Measurements from ENCODE around the gene GINS3.

GINS3 gene

DNA sequence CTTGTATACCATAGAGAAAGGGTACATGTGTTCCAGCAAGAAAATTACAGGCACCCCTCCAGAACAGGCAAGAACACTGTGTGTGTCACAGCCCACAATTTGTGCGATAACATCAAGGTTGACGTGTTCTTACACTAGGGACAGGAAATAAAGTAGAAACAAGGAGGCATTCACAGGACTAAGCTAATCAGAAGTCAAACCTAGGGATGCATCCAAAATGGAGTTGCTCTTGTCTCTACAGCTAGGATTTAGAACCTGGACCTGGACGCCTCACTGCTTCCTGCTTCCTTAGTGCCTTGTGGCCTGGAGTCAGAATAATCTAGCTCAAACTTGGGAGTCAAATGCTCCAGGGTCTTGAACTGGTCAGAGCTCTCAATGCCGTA lies 41.3 kb downstream of the GINS3 start:
- FAIRE-seq (no peak), DNase-seq (ENCODE audit: insufficient read length) (no peak)
- TF ChIP-seq TAF1 (IDR thresholded peaks at IDR 0.05; ENCODE audit: borderline replicate concordance, low read depth, low read length) (no peak), POLR2A (IDR thresholded peaks at IDR 0.05; ENCODE audit: low read depth, low read length) (no peak), POLR2AphosphoS5 (IDR thresholded peaks at IDR 0.05; ENCODE audit: low read depth, low read length) (no peak)

DNA sequence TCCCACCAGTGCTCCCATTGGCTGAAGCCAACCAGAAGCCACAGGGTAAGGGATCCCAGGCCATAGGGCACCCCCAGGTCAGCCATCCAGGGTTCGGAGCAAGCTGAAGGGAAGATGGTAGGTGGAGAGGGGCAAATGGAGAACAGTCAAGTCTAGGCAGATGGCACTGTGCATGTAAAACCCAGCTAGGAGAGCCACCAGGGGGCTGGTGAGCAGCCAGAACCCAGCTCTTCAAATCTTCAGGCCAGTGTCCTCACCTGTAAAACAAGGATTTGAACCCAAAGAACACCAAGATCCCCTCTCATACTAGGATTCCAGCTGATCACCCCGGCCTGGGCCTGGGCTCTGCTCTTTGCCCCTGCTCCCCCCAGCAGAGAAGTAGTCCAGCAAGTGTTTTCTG lies 43.5 kb downstream of the GINS3 start:
- FAIRE-seq = no peak

GRCh38 chr16:58440131-58440530 lies 47.9 kb downstream of the GINS3 start:
- no peak for FAIRE-seq
- TF ChIP-seq POLR2AphosphoS5 (IDR thresholded peaks at IDR 0.05; ENCODE audit: low read depth, low read length) (no peak), POLR2A (IDR thresholded peaks at IDR 0.05; ENCODE audit: low read depth, low read length) (no peak), TAF1 (IDR thresholded peaks at IDR 0.05; ENCODE audit: borderline replicate concordance, low read depth, low read length) (no peak)

More for the DNA sequence above, 43.5 kb downstream of the GINS3 start:
- DNase-seq (ENCODE audit: insufficient read length) = no peak
- no peak for TF ChIP-seq POLR2AphosphoS5 (IDR thresholded peaks at IDR 0.05; ENCODE audit: low read depth, low read length)
- TF ChIP-seq TAF1 (IDR thresholded peaks at IDR 0.05; ENCODE audit: borderline replicate concordance, low read depth, low read length) = no peak
- no peak for TF ChIP-seq POLR2A (IDR thresholded peaks at IDR 0.05; ENCODE audit: low read depth, low read length)

DNA sequence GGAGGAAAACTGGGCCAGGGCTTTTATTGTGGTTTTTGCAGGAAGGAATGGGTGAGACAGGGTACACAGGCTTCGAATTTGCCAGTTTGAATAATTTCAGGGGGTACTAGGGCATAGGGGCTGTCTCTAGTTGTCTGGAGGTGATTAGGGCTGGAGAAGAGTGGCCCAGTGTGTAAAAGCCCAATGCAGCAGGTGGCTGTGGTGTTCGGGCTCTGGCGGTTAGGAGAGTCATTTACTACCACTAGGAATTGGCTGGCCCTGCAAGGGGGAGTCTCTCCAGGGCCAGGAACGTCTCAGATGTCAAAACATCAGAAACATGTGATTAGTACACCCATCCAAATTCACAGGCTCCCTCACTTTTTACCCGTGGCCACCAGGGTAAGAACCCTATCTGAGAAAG lies 50.3 kb downstream of the GINS3 start:
- TF ChIP-seq POLR2A (IDR thresholded peaks at IDR 0.05; ENCODE audit: low read depth, low read length) (no peak), TAF1 (IDR thresholded peaks at IDR 0.05; ENCODE audit: borderline replicate concordance, low read depth, low read length) (no peak), POLR2AphosphoS5 (IDR thresholded peaks at IDR 0.05; ENCODE audit: low read depth, low read length) (no peak)
- no peak for DNase-seq (ENCODE audit: insufficient read length)
- no peak for FAIRE-seq

More at GRCh38 chr16:58440131-58440530, 47.9 kb downstream of the GINS3 start:
- DNase-seq (ENCODE audit: insufficient read length) = no peak

DNA sequence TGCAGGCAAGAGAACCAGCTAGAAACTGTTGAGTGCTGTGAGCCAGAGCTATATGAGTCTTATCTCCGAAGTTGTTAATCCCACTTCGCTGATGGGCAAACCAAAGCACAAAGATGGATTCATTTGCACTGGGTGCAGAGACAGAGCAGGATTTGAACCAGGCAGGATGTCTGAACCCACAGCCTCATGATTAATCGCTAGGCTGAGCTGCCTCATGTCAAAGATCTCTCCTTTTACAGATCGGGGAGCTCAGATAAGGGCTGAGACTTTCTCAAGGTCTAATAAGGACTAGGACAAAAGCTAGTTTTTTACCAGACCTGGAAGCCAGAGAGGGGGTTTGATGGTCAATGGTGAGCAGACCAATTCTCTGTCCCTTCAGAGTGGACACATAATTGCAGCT lies 51.5 kb downstream of the GINS3 start:
- TF ChIP-seq TAF1 (IDR thresholded peaks at IDR 0.05; ENCODE audit: borderline replicate concordance, low read depth, low read length) (no peak), POLR2A (IDR thresholded peaks at IDR 0.05; ENCODE audit: low read depth, low read length) (no peak), POLR2AphosphoS5 (IDR thresholded peaks at IDR 0.05; ENCODE audit: low read depth, low read length) (no peak)
- no peak for DNase-seq (ENCODE audit: insufficient read length)
- no peak for FAIRE-seq

- FAIRE-seq (no peak), DNase-seq (ENCODE audit: insufficient read length) (no peak)
- no peak for TF ChIP-seq POLR2AphosphoS5 (IDR thresholded peaks at IDR 0.05; ENCODE audit: low read depth, low read length)
- TF ChIP-seq POLR2A (IDR thresholded peaks at IDR 0.05; ENCODE audit: low read depth, low read length) = no peak
- no peak for TF ChIP-seq TAF1 (IDR thresholded peaks at IDR 0.05; ENCODE audit: borderline replicate concordance, low read depth, low read length)
Measured at GRCh38 chr16:58444265-58444664, 52.0 kb downstream of the GINS3 start.

DNA sequence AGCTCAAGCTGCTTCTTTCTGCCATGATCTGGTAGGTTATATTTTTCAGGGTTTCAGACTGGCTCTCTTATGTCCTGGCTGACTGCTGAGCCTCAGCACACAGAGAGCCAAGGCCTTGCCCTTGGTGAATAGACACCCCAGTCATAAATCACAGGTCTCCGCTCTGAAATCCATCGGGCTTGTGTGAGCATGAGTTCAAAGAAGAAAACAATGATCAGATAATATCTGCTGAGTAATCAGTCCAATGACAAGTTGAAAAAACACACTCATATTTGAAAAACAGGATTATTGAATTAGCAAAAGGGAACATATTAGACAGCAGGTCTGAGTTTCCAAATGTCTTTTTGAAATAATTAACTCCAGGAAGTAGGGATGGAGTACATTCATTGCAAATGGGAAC lies 56.6 kb downstream of the GINS3 start:
- no peak for TF ChIP-seq TAF1 (IDR thresholded peaks at IDR 0.05; ENCODE audit: borderline replicate concordance, low read depth, low read length)
- no peak for TF ChIP-seq POLR2A (IDR thresholded peaks at IDR 0.05; ENCODE audit: low read depth, low read length)
- TF ChIP-seq POLR2AphosphoS5 (IDR thresholded peaks at IDR 0.05; ENCODE audit: low read depth, low read length) = no peak
- FAIRE-seq = no peak
- DNase-seq (ENCODE audit: insufficient read length) = no peak

- no peak for FAIRE-seq
- TF ChIP-seq POLR2A (IDR thresholded peaks at IDR 0.05; ENCODE audit: low read depth, low read length) = no peak
- no peak for TF ChIP-seq TAF1 (IDR thresholded peaks at IDR 0.05; ENCODE audit: borderline replicate concordance, low read depth, low read length)
- no peak for TF ChIP-seq POLR2AphosphoS5 (IDR thresholded peaks at IDR 0.05; ENCODE audit: low read depth, low read length)
Measured at GRCh38 chr16:58449306-58449705, 57.0 kb downstream of the GINS3 start.

GRCh38 chr16:58449768-58450167 lies 57.5 kb downstream of the GINS3 start:
- TF ChIP-seq POLR2A (IDR thresholded peaks at IDR 0.05; ENCODE audit: low read depth, low read length) (no peak), POLR2AphosphoS5 (IDR thresholded peaks at IDR 0.05; ENCODE audit: low read depth, low read length) (no peak), TAF1 (IDR thresholded peaks at IDR 0.05; ENCODE audit: borderline replicate concordance, low read depth, low read length) (no peak)
- FAIRE-seq (no peak), DNase-seq (ENCODE audit: insufficient read length) (no peak)

More at GRCh38 chr16:58449306-58449705, 57.0 kb downstream of the GINS3 start:
- no peak for DNase-seq (ENCODE audit: insufficient read length)

GRCh38 chr16:58450590-58450989 lies 58.3 kb downstream of the GINS3 start:
- DNase-seq (ENCODE audit: insufficient read length) (no peak), FAIRE-seq (no peak)
- no peak for TF ChIP-seq POLR2AphosphoS5 (IDR thresholded peaks at IDR 0.05; ENCODE audit: low read depth, low read length)
- no peak for TF ChIP-seq POLR2A (IDR thresholded peaks at IDR 0.05; ENCODE audit: low read depth, low read length)
- TF ChIP-seq TAF1 (IDR thresholded peaks at IDR 0.05; ENCODE audit: borderline replicate concordance, low read depth, low read length) = no peak

DNA sequence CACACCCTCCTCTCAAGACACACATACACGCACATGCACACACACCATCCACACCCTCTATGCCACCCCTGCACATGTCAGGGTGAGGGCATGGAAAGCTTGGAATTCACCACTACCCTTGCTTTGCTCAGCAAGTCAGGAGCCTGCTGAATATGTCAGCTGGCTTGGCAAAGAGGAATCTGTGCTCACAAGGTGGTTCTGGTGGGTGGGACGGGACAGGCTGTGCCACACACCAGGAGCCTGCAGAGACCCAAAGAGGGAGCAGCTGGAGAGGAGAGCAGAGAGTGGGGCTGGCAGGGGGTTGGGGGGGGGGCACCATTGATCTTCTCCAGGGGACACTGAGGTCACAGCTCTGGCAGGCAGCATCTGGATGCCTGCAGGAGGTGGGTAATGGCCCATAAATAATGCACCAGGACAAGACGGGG lies 59.0 kb downstream of the GINS3 start:
- no peak for DNase-seq (ENCODE audit: insufficient read length)
- FAIRE-seq = no peak
- no peak for TF ChIP-seq POLR2A (IDR thresholded peaks at IDR 0.05; ENCODE audit: low read depth, low read length)
- TF ChIP-seq TAF1 (IDR thresholded peaks at IDR 0.05; ENCODE audit: borderline replicate concordance, low read depth, low read length) = no peak
- no peak for TF ChIP-seq POLR2AphosphoS5 (IDR thresholded peaks at IDR 0.05; ENCODE audit: low read depth, low read length)

DNA sequence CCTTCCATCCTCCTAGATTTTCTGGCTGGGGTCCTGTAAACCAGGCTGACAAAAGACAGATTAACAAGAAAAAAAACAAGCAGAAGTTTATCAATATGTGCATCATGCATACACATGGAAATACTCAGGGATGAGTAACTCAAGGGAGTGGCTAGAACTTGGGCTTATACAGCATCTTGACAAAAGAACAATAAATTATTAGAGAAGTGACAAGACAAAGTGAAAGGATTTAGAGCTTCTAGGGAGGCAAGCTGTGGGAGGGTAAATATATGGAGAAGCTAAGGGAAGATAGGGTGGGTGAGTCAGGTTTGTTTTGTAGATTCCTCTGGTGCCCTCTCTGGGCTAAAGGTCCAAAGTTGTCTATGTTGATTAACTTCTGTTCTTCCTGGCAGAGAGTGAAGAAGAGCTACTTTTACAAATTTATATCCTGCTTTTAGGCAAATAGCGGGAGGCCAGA lies 59.7 kb downstream of the GINS3 start:
- TF ChIP-seq POLR2AphosphoS5 (IDR thresholded peaks at IDR 0.05; ENCODE audit: low read depth, low read length) = no peak
- TF ChIP-seq POLR2A (IDR thresholded peaks at IDR 0.05; ENCODE audit: low read depth, low read length) = no peak
- TF ChIP-seq TAF1 (IDR thresholded peaks at IDR 0.05; ENCODE audit: borderline replicate concordance, low read depth, low read length) = no peak
- DNase-seq (ENCODE audit: insufficient read length) = no peak
- no peak for FAIRE-seq

Data from GM12892 (cell line).